ENCODE data around the gene PAX5. TPM values are rescaled to one million over a fixed set of nuclear protein-coding genes. Genes with fewer than 3 reads are reported as not detected.

Gene PAX5
- total and polyA plus RNA-seq, 2 donors (not counting 1 experiment from before 2014, with no cell fraction given) = 196 to 275 TPM

DNA sequence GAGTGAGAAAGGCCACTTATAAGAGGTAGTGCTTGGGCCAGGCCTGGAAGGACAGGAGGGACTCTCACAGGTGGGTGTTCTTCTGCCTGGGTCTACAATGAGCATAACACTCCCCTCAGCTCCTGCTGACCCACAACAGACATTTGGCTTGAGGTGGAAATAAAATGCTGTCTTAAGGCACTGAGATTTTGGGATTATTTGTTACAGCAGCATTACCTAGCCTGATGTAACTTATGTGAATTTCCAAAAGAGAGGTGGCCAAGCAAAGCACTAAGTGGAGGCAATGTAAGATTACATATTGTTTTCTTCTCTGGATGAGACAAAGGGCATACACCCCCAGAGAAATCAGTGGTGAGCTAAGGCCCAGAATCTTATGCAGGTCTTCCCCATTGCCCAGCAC is 221.5 kb downstream of the PAX5 start:
- no peak overlapping the region for H3K27ac Mint-ChIP-seq
- CTCF ChIA-PET = no interaction called here
- intact Hi-C loops (cut with micrococcal nuclease) = no loop called here
- H3K36me3 ChIP-seq (replicated peaks in 1 of 2; ENCODE audit: control extremely low read depth in 1 of 2, control insufficient read depth in 1 of 2, extremely low read depth in 1 of 2, insufficient read depth in 2 of 2, low read length in 1 of 2) = no peaks in the 10 kb centered on the region
- TF ChIP-seq, protein P1, sequence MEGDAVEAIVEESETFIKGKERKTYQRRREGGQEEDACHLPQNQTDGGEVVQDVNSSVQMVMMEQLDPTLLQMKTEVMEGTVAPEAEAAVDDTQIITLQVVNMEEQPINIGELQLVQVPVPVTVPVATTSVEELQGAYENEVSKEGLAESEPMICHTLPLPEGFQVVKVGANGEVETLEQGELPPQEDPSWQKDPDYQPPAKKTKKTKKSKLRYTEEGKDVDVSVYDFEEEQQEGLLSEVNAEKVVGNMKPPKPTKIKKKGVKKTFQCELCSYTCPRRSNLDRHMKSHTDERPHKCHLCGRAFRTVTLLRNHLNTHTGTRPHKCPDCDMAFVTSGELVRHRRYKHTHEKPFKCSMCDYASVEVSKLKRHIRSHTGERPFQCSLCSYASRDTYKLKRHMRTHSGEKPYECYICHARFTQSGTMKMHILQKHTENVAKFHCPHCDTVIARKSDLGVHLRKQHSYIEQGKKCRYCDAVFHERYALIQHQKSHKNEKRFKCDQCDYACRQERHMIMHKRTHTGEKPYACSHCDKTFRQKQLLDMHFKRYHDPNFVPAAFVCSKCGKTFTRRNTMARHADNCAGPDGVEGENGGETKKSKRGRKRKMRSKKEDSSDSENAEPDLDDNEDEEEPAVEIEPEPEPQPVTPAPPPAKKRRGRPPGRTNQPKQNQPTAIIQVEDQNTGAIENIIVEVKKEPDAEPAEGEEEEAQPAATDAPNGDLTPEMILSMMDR (IDR thresholded peaks at IDR 0.05) = no peak
- TF ChIP-seq EZH2 (IDR thresholded peaks at IDR 0.05; ENCODE audit: borderline replicate concordance, insufficient read depth, low read depth, low read length, poor library complexity, severe bottlenecking) = no peak
- peaks cover 3 to 9% of the 10 kb centered on the region in 2 donors for H3K4me1 ChIP-seq (ENCODE audit: control insufficient read depth in 2 of 2, insufficient read depth in 2 of 2, low read length in 2 of 2)
- no peak overlapping the region for H3K4me3 ChIP-seq (ENCODE audit: control extremely low read depth in 1 of 5, extremely low read depth in 1 of 5, insufficient read depth in 1 of 5, low read depth in 2 of 5, low read length in 4 of 5)
- ATAC-seq (ENCODE audit: low read depth) (no peak), DNase-seq (no peak)
- peaks cover 0 to 3% (median 0%) of the 10 kb centered on the region in 3 donors for H3K9me3 ChIP-seq (ENCODE audit: control extremely low read depth in 1 of 3, control insufficient read depth in 2 of 3, insufficient read depth in 1 of 3, low read length in 2 of 3)
- H3K27me3 Mint-ChIP-seq = peaks cover 32% of the 10 kb centered on the region
- H3K27me3 ChIP-seq (replicated peaks in 1 of 4; ENCODE audit: control extremely low read depth in 1 of 4, control insufficient read depth in 3 of 4, insufficient read depth in 4 of 4, low read length in 3 of 4) = peaks cover 0 to 10% (median 1%) of the 10 kb centered on the region in 4 experiments
- H2AFZ ChIP-seq (ENCODE audit: insufficient read depth, low read depth, low read length, poor library complexity, severe bottlenecking) = no peak overlapping the region
- H4K20me1 ChIP-seq (ENCODE audit: control insufficient read depth, insufficient read depth, low read length, poor library complexity, severe bottlenecking) = no peaks in the 10 kb centered on the region
- no peaks in the 10 kb centered on the region for H3K79me2 ChIP-seq (ENCODE audit: control insufficient read depth, insufficient read depth, low read length)
- H3K4me3 Mint-ChIP-seq = no peak overlapping the region
- no peak overlapping the region for H3K27ac ChIP-seq (ENCODE audit: low read length in 2 of 2)
- H3K4me1 Mint-ChIP-seq = peaks cover 3% of the 10 kb centered on the region
- no peak overlapping the region for H3K9ac ChIP-seq (ENCODE audit: low read length)
- no peak overlapping the region for H3K4me2 ChIP-seq (replicated peaks; ENCODE audit: low read depth, low read length, poor library complexity, severe bottlenecking)
- POLR2A ChIA-PET = no interaction called here
- no peaks in the 10 kb centered on the region for H3K9me3 Mint-ChIP-seq (ENCODE audit: insufficient read depth)

DNA sequence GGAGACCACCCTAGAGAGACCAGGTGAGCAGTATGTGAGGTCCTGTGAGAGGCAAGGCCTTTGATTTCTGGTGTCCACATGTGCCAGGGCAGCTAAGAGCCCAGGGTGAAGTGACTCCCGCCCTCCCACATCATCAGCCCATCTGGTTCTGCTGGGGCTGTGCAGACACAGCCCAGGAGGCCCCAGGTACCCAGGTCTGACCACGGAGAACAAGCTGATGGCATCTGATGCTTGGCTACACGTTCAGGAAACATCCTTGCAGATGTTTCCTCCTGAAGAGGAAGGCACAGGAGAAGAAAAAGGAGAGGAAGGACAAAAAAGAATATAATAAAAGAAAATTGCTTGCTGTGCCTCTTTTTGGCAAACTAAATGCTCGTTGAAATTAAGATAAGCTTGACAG is 225.8 kb downstream of the PAX5 start:
- Mint-ChIP-seq H3K27me3 (peaks cover 18% of the 10 kb centered on the region), H3K27ac (no peak overlapping the region), H3K4me3 (no peak overlapping the region), H3K9me3 (ENCODE audit: insufficient read depth) (no peaks in the 10 kb centered on the region), H3K4me1 (peaks cover 4% of the 10 kb centered on the region)
- WGBS (ENCODE audit: insufficient coverage) = 6% methylated on average over 3 of the region's 4 CpGs
- H3K27ac ChIP-seq (ENCODE audit: low read length in 2 of 2) = no peak overlapping the region
- TF ChIP-seq, protein P1 (IDR thresholded peaks at IDR 0.05) = no peak
- TF ChIP-seq EZH2 (IDR thresholded peaks at IDR 0.05; ENCODE audit: borderline replicate concordance, insufficient read depth, low read depth, low read length, poor library complexity, severe bottlenecking) = no peak
- no peak overlapping the region for H3K4me2 ChIP-seq (replicated peaks; ENCODE audit: low read depth, low read length, poor library complexity, severe bottlenecking)
- intact Hi-C loops (cut with micrococcal nuclease) = no loop called here
- H2AFZ ChIP-seq (ENCODE audit: insufficient read depth, low read depth, low read length, poor library complexity, severe bottlenecking) = peak overlapping the region; percentile 30
- ChIA-PET CTCF (interaction anchor here (0.5 kb wide), 1 partner anchor 530 kb away, joined by 3 read pairs; no protein-coding TSS in a partner anchor), POLR2A (interaction anchor here (0.6 kb wide), 1 partner anchor 219 kb away, joined by 4 read pairs; no protein-coding TSS in a partner anchor)
- H3K4me1 ChIP-seq (ENCODE audit: control insufficient read depth in 2 of 2, insufficient read depth in 2 of 2, low read length in 2 of 2) = peaks cover 3 to 9% of the 10 kb centered on the region in 2 donors
- no peak overlapping the region for H3K9ac ChIP-seq (ENCODE audit: low read length)
- no peaks in the 10 kb centered on the region for H3K79me2 ChIP-seq (ENCODE audit: control insufficient read depth, insufficient read depth, low read length)
- peaks cover 0 to 3% (median 0%) of the 10 kb centered on the region in 3 donors for H3K9me3 ChIP-seq (ENCODE audit: control extremely low read depth in 1 of 3, control insufficient read depth in 2 of 3, insufficient read depth in 1 of 3, low read length in 2 of 3)
- H3K4me3 ChIP-seq (ENCODE audit: control extremely low read depth in 1 of 5, extremely low read depth in 1 of 5, insufficient read depth in 1 of 5, low read depth in 2 of 5, low read length in 4 of 5) = no peak overlapping the region
- no peaks in the 10 kb centered on the region for H3K36me3 ChIP-seq (replicated peaks in 1 of 2; ENCODE audit: control extremely low read depth in 1 of 2, control insufficient read depth in 1 of 2, extremely low read depth in 1 of 2, insufficient read depth in 2 of 2, low read length in 1 of 2)
- DNase-seq = no peak
- no peaks in the 10 kb centered on the region for H4K20me1 ChIP-seq (ENCODE audit: control insufficient read depth, insufficient read depth, low read length, poor library complexity, severe bottlenecking)
- no peaks in the 10 kb centered on the region for H3K27me3 ChIP-seq (replicated peaks in 1 of 4; ENCODE audit: control extremely low read depth in 1 of 4, control insufficient read depth in 3 of 4, insufficient read depth in 4 of 4, low read length in 3 of 4)
- no peak for ATAC-seq (ENCODE audit: low read depth)

All from B cell (primary cell).